MG63 (cell line): ENCODE results near the gene ABCD3. TPM values are rescaled to one million over a fixed set of nuclear protein-coding genes. Genes with fewer than 3 reads are reported as not detected.
A peak's percentile ranks its signal among the peaks of the same experiment; 100 is the strongest.
"Not testable (repeated sequence)": the region's sequence is repeated elsewhere in the genome, so short reads cannot be mapped to it uniquely, and the experiment has no call there.

Source experiments
- DNase-seq: peaks from one replicate; pipeline ENCODE4 v3.0.0-alpha.2; 2020
- H3K27me3 ChIP-seq: fragments of 250-450 bp; sonication (Bioruptor Pico); 2 replicates; pipeline ENCODE4 v1.5.1; 2020; ENCODE audit warnings: mild to moderate bottlenecking, moderate library complexity
- H3K36me3 ChIP-seq: fragments of 250-450 bp; sonication (Bioruptor Pico); 2 replicates; pipeline ENCODE4 v1.5.1; 2020; ENCODE audit warnings: mild to moderate bottlenecking, moderate library complexity
- H3K4me3 ChIP-seq: fragments of 250-450 bp; sonication (Bioruptor Pico); 2 replicates; pipeline ENCODE4 v1.5.1; 2020; ENCODE audit warnings: mild to moderate bottlenecking, moderate library complexity
- H3K9me3 ChIP-seq: fragments of 250-450 bp; sonication (Bioruptor Pico); 2 replicates; pipeline ENCODE4 v1.5.1; 2020; ENCODE audit warnings: mild to moderate bottlenecking, moderate library complexity
- total RNA-seq: library from RNA; depleted of rRNA; stranded (reverse); fragments of >200 nt; shearing (Covaris generic); gene quantifications from 2 replicates; pipeline ENCODE4 v1.2.3, GENCODE V29; 2014; ENCODE audit warnings: low replicate concordance

The ABCD3 gene
- total RNA-seq, 1 experiment from 2014 or later, result 39.3 TPM

DNA sequence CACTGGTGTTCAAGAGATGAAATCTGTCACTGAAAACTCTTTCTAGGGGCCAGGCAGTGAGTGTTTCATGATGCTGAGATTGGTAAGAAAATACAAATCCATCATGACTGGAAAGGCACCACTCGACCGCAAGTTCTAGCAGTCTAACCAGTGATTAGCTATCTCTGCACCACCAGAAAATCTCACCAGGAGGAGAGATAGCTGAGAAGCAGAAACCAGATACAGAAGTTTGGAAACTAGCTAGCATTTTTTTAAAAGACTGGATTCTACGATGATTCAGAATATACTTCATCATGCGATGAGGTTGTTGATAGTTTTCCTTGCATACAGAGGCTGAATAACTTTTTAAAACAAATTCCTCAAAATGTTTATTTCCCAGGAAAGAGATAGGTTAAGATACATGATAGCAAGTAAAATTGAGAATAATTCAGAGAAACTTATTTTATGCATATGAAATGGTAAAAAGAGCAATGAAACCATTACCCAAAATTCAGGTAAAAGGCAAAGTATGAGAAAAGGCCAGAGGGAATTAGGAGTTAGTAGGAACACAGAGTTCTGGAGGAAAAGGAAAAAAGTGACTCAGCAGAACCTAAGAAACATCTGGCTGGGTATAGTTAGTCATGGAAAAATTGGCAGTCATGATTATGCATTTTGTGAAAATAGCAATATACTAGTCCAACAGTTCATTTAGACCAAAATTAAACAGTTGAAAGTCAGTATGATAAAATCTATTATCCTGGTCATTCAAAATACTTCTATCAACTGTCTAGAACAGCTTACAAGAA, 126.7 kb downstream of the ABCD3 start:
- Histone ChIP-seq H3K9me3 (no peaks in the 10 kb centered on the region), H3K27me3 (no peaks in the 10 kb centered on the region), H3K4me3 (no peak overlapping the region), H3K36me3 (no peaks in the 10 kb centered on the region)
- no peak for DNase-seq

DNA sequence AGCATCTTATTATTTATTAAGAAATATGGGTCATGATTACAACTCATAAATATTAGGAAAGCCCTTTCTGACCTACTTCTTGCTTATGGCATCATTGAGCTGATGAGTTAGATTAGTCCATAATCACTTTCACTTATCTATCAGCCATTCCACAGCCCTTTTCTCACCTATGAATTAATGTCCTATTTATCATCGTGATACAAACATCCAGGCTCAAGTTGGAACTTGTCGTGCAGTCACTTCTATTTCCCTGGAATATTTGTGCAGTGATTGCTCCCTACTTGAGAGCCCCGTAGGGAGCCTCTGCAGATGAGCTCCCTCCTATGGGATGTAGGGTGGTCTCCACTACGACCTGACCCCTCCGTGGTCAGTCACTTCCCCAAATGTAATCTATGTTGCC, 131.5 kb downstream of the ABCD3 start:
- Histone ChIP-seq H3K9me3 (no peaks in the 10 kb centered on the region), H3K27me3 (no peaks in the 10 kb centered on the region), H3K4me3 (no peak overlapping the region), H3K36me3 (no peaks in the 10 kb centered on the region)
- no peak for DNase-seq

DNA sequence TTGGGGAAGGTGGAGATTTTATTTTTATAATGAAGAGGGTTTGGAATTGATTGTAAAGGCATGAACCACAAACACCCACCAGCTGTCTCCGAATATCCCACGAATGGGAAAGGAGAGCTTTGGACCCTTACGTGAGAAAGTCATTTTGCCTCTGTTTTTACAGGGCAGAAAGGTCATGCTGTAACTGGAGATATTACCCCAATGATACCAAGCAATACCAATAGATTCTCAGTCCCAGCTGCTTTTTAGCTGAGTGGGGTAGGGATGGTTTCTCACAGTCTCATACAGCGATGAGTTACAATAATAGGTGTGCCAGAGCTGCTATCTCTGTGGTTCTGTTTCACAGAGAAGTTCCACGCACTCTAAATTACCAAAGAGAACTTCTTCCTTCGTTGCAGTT, 132.2 kb downstream of the ABCD3 start:
- Histone ChIP-seq H3K4me3 (no peak overlapping the region), H3K9me3 (no peaks in the 10 kb centered on the region), H3K36me3 (no peaks in the 10 kb centered on the region), H3K27me3 (no peaks in the 10 kb centered on the region)
- DNase-seq, result no peak

DNA sequence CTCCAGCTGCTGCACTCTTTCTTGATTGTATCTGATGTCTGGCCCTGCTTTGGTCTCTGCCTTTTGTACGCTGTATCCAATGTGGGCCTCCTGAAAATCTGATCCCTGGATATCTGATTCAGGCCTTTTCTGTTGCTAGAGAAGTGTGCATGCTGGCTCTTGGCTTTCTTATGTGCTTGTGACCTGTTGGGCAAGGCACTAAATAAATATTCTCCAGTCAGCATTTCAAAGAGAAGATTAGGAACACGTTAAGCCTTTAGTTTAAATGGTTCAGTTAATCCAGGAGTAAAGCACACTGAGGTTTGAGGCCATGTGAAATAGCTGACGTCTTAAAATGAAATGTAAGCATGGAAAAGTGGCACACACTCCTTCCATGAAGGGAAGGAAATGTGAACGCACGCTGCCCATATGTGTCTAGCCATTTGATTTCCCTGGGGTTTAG, 132.6 kb downstream of the ABCD3 start:
- Histone ChIP-seq H3K27me3 (no peaks in the 10 kb centered on the region), H3K4me3 (no peak overlapping the region), H3K9me3 (no peaks in the 10 kb centered on the region), H3K36me3 (no peaks in the 10 kb centered on the region)
- DNase-seq, result no peak

DNA sequence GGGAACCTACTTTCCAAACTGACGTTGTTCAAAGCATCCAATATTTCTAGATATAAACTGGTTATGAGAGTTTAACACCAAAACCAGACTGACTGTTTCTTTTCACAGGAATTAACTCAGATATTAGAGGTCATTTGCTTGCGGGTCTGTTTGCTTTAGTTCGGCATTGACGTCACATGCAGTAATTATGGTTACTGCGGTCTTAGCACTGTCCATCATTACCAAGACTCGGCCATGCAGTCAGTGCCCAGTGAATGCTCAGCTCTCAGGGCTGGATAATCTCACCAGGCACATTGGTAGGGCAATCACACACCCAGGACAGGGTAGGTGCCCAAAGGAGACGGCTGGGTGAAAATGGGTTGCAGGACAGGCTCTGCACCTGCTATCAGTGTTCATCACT, 133.3 kb downstream of the ABCD3 start:
- H3K4me3 ChIP-seq, result no peak overlapping the region
- no peak for DNase-seq

DNA sequence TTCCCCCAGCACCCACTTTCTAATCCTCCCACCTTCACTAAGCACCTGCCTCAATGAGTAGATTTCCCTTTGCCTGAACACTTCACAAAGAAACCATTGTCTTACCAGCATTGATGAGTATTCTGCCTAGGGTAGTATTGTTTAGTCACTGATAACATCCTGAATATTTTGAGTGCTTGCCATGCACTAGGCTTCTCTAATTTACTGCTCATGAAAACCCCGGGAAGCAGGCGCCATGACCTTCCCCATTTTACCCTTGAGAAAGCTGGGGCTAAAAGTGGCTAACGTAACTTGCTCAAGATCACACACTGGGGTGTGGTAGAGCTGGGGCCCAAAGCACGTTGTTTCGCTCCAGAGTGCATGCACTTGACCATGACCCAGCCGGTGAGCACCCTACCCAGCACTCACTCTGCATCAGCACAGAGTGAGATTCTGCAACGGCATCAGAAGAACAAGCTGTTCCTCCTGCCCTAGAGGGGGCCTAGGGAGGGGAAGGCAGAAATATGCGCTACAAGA, 133.9 kb downstream of the ABCD3 start:
- H3K36me3 ChIP-seq, result no peaks in the 10 kb centered on the region
- H3K9me3 ChIP-seq, result no peaks in the 10 kb centered on the region
- no peak for DNase-seq
- H3K27me3 ChIP-seq, result no peaks in the 10 kb centered on the region
- no peak overlapping the region for H3K4me3 ChIP-seq

More for the DNA sequence above, 133.3 kb downstream of the ABCD3 start:
- no peaks in the 10 kb centered on the region for H3K9me3 ChIP-seq
- H3K36me3 ChIP-seq, result no peaks in the 10 kb centered on the region
- H3K27me3 ChIP-seq, result no peaks in the 10 kb centered on the region

DNA sequence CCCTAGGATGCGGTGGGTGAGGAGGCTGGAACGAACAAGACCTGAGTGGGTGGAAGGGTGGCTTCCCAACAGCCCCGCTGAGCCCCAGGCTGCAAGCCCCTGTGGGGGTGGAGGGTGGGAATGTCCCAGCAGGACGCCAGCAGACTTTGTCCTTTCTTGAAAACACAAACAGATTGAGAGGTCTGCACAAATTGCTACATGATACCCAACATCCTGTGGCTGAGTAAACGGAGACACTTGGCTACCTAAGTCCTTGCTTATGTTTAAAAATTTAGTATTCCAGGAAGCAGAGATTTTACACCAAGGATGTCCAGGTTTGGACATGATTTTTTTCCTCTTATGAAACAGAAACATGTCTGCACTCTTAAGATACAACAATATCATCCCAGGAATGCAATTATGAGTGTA, 135.1 kb downstream of the ABCD3 start:
- H3K27me3 ChIP-seq, result no peaks in the 10 kb centered on the region
- peak; percentile 23 for DNase-seq
- H3K9me3 ChIP-seq, result no peaks in the 10 kb centered on the region
- H3K36me3 ChIP-seq, result no peaks in the 10 kb centered on the region
- H3K4me3 ChIP-seq, result no peak overlapping the region

DNA sequence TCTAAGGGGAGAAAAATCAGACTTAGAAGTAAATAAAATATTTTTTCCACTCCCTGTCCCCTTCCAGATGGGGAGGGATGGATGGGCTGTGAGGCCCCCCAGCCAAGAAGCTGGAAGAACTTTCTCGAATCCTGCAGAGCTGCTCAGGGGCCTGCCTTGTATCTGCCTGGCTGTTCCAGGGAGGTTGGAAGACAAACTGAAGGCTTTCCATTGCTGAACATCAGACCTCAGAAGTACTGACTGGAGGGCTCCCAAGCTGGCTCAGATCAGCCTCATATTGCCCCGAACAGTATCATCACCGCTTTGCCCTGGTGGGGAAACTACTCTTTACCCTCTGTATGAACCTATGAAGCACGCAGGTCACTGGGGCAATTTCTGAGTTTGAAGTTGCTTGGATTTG, 135.7 kb downstream of the ABCD3 start:
- no peak overlapping the region for H3K4me3 ChIP-seq
- no peaks in the 10 kb centered on the region for H3K9me3 ChIP-seq
- no peaks in the 10 kb centered on the region for H3K36me3 ChIP-seq
- H3K27me3 ChIP-seq, result no peaks in the 10 kb centered on the region
- no peak for DNase-seq

DNA sequence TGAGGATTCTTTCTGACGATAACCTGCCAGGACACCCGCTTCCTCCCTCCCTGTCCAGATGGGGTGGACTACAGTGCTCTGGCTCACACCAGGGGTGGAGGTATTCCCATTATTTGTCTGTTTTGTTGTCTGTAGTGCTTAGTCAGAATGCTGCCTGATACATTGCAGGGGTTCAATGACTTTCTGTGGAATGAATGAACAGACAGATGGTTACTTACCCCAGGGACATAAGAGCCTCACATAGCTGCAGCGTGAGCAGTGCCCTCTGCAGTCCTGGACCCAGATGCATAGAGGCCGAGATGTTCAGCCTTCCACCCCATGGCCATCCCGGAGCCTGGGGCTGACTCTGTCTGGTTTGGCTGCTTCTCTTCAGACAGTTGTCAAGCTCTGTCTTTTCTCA, 136.4 kb downstream of the ABCD3 start:
- H3K4me3 ChIP-seq, result no peak overlapping the region
- H3K9me3 ChIP-seq, result no peaks in the 10 kb centered on the region
- no peaks in the 10 kb centered on the region for H3K36me3 ChIP-seq
- DNase-seq, result no peak
- H3K27me3 ChIP-seq, result no peaks in the 10 kb centered on the region

DNA sequence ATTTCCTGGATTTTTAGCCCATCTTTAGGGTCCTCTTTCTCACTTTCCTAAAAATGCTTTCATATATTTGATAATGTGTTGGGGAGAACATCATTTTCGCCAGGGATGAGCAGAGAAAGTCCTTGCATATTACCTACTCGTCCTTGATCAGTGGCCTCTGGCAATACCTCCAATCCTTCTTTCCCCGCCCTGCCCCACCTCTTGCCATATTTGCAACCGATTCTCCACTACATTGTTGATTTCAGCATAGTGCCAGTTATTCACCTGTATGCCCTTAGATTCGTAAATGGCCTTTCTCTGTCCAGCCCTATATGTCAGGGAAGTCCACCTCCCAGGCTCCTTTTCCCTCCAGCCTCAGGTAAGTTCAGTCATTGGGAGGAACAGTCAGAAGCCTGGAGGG, 136.9 kb downstream of the ABCD3 start:
- Histone ChIP-seq H3K36me3 (no peaks in the 10 kb centered on the region), H3K27me3 (no peaks in the 10 kb centered on the region), H3K4me3 (no peak overlapping the region), H3K9me3 (no peaks in the 10 kb centered on the region)
- DNase-seq, result no peak

DNA sequence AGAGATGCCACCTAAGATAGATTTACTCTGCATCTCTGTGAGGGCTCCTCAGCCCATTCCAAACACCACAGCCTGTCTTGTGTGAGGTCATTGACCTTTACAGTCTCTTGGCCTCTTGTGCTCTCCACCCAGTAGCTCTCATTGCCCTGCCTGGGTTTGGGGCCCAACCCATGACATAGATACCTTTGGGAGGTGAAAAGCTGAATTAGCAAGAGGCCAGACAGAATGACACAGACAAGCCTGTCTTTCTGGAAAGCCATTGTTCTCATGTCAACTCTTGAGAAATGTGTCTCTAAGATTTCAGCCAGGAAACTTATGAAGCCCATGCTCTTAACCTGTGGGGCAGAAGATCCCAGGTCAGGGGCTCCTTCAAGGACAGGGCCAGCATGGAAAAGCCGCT, 141.7 kb downstream of the ABCD3 start:
- no peaks in the 10 kb centered on the region for H3K27me3 ChIP-seq
- no peak overlapping the region for H3K4me3 ChIP-seq
- H3K9me3 ChIP-seq, result no peaks in the 10 kb centered on the region
- H3K36me3 ChIP-seq, result no peaks in the 10 kb centered on the region
- peak; percentile 8 for DNase-seq

DNA sequence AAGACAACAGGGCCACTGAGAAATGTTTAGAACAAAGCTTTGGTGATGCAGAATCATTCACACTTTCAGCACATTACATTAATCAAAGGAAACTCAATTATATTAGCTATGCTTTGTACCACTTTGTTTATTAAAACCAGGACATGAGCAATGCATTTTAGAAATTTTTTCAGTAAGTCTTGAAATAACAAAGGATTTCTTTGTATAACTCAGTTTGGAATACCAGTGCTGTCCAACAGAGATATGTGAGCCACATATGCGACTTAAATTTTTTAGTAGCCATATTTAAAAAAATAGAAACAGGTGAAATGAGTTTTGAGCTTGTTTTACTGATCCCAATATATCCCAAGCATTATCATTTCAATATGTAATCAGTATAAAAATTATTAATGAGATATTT, 142.1 kb downstream of the ABCD3 start:
- no peak overlapping the region for H3K4me3 ChIP-seq
- H3K27me3 ChIP-seq, result no peaks in the 10 kb centered on the region
- no peaks in the 10 kb centered on the region for H3K9me3 ChIP-seq
- no peak for DNase-seq
- no peaks in the 10 kb centered on the region for H3K36me3 ChIP-seq

DNA sequence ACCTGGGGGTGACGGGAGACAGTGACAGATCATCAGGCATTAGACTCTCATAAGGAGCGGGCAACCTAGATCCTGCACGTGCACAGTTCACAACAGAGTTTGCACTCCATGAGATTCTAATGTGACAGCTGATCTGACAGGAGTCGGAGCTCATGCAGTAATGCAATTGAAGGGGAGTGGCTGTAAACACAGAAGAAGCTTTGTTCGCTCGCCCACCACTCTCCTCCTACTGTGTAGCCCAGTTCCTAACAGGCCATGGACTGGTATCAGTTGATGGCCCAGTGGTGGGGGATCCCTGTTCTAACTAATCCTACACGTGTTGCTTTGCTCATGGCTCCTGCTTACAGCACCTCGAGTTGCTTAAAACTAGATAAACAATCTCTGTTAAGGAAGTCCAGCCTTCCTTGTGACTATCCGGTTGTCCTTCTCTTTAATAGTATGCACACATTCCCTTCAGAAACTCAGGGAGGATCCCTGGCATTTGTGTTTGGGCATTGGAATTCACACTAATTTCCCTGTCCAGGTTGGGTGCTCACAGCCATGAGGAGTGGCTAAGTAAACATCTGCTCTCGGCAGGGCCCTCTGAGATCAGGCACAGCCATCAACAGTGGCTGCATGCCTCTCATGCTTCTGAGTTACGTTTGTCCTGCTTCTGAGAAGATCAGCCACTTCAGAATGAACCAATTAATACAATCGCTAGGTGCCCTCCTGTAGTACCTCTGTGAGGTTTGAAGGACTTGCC, 144.5 kb downstream of the ABCD3 start:
- Histone ChIP-seq H3K9me3 (no peaks in the 10 kb centered on the region), H3K4me3 (no peak overlapping the region), H3K27me3 (no peaks in the 10 kb centered on the region), H3K36me3 (no peaks in the 10 kb centered on the region)
- DNase-seq, result no peak

DNA sequence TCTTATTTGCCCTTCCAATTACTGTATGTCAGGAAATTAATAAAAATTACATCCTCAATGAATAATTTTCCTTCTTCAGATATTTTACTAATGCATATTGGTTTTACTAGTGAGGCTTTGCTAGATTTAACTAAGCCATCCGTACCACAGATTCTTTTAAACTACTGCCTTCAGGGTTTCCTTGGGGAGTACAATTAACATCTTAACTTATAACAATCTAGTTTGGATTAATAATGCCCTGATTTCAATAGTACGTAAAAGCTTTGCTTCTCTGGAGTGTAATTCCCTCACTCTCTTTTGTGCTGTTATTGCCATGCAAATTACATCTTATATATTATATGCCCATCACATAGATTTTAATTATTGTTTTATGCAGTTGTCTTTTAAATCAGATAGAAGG, 147.7 kb downstream of the ABCD3 start:
- no peak for DNase-seq
- Histone ChIP-seq H3K9me3 (0 out of 2 replicates have a peak, but pooled peaks cover 3% of the 10 kb centered on the region), H3K4me3 (no peak overlapping the region), H3K36me3 (no peaks in the 10 kb centered on the region), H3K27me3 (no peaks in the 10 kb centered on the region)

DNA sequence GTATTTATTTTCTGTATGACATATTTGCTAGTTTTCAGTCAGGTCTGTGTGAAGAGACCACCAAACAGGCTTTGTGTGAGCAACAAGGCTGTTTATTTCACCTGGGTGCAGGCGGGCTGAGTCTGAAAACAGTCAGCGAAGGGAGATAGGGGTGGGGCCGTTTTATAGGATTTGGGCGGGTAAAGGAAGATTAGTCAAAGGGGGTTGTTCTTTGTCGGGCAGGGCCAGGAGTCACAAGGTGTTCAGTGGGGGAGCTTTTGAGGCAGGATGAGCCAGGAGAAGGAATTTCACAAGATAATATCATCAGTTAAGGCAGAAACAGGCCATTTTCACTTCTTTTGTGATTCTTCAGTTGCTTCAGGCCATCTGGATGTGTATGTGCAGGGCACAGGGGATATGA, 148.2 kb downstream of the ABCD3 start:
- H3K36me3 ChIP-seq, DNase-seq, H3K9me3 ChIP-seq, H3K4me3 ChIP-seq, H3K27me3 ChIP-seq: not testable (repeated sequence)

DNA sequence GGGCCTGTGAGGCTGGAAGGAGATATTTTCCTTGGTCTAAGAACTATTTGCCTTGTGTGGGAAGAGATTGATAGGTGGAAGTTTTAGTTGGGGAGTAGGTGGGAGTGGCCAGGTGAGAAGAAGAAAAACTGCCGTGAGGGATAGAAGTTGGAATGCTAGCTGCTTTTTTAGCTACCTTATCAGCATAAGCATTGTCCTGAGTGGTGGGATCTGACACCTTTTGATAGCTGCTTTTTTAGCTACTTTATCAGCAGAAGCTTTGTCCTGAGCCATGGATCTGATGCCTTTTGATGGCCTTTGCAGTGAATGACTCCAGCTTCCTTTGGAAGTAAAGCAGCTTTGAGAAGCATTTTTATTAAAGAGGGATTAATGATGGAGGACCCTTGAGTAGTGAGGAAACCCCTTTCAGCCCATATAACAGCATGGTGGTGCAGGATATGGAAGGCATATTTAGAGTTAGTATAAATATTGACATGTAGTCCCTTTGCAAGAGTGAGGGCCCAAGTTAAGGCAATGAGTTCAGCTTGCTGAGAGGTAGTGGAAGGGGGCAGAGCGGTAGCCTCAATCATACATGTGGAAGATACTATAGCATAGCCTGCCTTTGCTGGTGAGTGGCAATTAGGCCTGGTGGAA, 149.9 kb downstream of the ABCD3 start:
- H3K27me3 ChIP-seq, DNase-seq, H3K9me3 ChIP-seq, H3K36me3 ChIP-seq, H3K4me3 ChIP-seq: not testable (repeated sequence)
